IPS-18c (cell line): ENCODE data around the gene MOB1B.

Experiments
- H3K4me3 ChIP-seq: 2 replicates; pipeline ENCODE4 v1.7.0; 2013; ENCODE audit warnings: low read depth, mild to moderate bottlenecking, low read length, moderate library complexity; ENCODE audit not compliant: insufficient read depth
- H3K9me3 ChIP-seq: one replicate; pipeline ENCODE4 v1.6.1; 2013; ENCODE audit warnings: mild to moderate bottlenecking, low read length, moderate library complexity; ENCODE audit not compliant: control insufficient read depth, insufficient read depth

MOB1B gene

DNA sequence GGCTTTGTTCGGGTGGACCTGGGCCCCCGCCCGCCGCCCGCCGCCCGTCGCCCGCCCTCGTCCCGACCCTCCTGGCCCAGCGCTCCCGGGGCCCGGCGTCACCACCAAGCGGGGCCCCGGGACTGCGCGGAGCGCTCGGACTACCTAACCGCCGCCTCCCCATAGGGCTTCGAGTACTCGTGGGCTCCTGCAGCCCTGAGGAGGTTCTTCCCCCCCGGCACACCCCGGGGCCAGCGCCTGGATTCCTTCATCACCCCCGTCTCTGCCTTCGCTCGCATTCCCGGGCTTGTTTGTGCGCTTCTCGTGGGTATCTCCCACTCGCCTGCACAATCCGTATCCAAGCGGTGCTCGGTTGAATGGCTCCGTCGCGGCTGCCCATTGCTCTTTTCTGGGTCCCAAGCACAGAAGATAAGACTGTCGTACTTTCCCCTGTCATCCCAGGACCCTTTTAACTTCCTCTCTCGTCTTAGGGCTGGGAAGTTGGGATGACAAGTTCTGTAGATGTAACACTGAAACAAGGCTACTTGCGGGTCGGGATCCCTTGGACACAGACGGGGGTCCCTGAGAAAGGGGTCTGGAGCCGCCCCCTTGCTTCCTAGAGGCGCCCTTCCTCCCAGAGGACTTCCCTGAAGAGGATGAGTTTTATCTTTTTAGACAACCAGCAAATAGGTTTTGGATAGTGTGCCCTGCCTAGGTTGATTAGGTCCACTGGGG lies 565 bp downstream of the MOB1B start:
- Histone ChIP-seq H3K9me3 (peaks cover 2% of the 10 kb centered on the region), H3K4me3 (peak overlapping the region; percentile 87)

DNA sequence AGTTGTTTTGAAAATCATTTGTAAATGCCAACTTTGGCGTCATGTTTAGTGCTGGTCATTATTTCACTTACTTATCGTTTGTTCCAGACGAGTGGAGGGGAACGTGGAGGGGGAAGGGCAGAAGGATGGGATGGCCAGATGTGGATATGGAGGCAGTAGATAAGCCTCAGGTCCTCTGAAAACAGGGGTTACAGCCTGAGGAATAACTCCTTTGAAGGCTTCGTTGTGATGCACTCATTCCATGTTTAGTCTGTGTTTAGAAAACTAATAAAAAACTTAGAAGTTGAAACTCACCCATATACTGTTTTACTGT lies 1.1 kb downstream of the MOB1B start:
- Histone ChIP-seq H3K4me3 (peak overlapping the region; percentile 87), H3K9me3 (peaks cover 2% of the 10 kb centered on the region)

DNA sequence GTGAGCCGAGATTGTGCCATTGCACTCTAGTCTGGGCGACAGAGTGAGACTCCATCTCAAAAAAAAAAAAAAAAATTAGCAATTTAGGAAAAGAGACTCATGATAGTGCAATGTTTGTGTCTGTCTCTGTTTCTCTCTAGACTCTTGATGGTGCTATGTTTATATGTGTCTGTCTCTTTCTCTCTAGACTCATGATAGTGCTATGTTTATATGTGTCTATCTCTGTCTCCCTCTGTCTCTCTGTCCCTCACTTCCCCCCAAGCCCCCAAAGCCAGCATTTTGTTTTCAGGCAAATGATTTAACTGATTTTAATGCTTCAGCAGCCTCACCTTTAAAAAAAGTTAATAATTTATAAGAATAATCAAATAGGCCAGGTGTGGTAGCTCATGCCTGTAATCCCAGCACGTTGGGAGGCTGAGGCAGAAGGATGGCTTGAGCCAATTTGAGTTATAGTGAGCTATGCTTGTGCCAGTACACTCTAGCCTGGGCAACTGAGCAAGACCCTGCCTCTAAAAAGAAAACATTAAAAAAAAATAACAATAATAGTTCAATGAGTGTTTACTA lies 6.9 kb downstream of the MOB1B start:
- H3K9me3 ChIP-seq = no peaks in the 10 kb centered on the region
- H3K4me3 ChIP-seq = no peak overlapping the region

DNA sequence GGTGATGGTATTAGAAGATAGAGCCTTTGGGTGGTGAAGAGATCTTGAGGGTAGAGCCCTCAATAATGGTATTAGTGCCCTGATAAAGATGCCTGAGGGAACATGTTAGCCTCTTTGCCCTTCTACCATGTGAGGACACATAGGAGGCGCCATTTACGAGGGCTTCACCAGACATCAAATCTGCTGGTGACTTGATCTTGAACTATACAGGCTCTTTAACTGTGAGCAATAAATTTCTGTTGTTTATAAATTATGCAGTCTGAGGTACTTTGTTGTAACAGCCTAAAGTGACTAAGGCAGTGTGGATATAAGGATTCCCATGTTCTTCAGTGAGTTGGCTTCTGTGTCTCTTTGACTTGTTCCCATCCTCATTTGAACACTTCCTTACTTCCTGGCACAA lies 11.8 kb downstream of the MOB1B start:
- Histone ChIP-seq H3K9me3 (no peaks in the 10 kb centered on the region), H3K4me3 (no peak overlapping the region)

DNA sequence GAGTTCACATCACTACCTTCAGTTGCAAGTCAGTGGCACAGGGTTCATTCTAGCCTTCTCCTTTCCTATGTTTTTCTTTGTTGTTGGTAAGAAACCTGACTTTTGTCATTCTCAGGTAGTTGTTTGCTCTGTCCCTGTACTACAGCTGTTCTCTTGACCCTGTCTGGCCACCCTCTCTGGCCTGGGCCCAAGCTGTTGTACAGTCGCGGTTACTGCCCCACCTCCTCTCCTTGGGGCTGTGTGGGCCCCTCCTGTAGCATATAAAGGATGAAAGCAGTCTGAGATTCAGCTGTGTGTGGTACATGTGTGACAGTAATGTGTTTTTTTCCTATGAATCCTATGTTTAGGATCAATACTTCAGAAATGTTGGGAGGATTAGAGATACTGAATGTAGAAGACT lies 12.5 kb downstream of the MOB1B start:
- Histone ChIP-seq H3K9me3 (peaks cover 2% of the 10 kb centered on the region), H3K4me3 (no peak overlapping the region)

DNA sequence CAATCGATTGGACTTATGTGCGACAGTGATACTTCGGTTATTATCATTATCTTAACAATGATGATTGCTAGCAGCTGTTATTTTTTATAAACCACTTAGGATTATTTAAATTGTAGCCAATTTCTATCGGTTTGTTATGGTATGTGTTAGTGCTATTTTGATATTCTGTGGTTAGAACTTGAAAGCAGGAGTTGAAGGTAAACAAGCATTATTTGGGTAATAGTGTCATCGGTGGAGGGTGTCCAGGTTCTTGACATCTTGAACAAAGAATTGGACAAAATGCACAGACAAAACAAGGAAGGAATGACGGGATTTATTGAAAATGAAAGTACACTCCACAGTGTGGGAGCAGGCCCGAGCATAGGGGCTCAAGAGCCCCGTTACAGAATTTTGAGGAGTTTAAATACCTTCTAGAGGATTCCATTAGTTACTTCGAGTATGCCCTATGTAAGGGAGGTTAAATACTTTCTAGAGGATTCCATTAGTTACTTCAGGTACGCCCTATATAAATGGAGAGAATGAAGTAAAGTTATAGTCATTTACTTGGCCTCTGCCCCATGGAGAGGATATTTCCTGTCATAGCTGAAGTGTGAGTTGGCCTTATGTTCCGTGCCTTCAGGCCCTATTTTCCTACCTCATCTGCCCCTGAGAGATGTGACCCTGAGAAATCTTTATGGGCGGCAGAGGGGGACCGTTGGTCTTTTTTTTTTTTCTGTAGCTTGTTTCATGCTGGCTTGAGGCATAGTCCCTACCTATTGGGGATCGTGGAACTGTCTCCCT lies 13.1 kb downstream of the MOB1B start:
- Histone ChIP-seq H3K9me3 (peaks cover 2% of the 10 kb centered on the region), H3K4me3 (no peak overlapping the region)

DNA sequence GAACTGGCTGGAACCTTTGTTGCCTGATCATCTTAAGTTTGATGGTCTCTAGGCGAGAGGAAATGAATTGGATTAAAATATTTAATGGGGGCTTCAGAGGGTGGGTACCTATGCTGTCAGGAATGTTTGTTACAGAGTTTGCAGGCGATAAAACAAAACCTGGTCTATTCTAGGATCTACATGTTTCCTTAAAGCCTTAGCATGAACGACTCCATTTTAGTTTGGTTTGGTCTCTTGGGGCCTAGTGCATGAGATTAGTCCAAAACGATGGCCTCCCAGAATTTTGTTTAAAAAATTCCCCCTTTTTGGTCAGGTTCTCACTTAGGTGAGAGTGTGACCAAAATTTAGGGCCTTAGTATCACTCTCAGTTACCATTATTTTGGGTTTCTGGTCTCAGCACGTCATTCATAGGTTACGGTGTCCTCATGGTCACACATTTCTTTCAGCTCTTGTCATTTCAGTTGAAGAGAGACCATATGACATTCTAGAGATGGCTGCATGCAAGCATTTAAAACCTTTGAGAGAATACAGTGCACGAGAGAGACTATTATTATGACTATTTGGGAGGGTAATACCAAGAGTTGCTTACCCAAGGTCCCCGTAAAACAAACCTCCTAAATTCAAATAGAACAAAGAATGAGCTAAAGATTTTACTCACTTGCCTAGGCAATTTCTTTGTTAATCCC lies 13.8 kb downstream of the MOB1B start:
- peaks cover 2% of the 10 kb centered on the region for H3K9me3 ChIP-seq
- H3K4me3 ChIP-seq = no peak overlapping the region

DNA sequence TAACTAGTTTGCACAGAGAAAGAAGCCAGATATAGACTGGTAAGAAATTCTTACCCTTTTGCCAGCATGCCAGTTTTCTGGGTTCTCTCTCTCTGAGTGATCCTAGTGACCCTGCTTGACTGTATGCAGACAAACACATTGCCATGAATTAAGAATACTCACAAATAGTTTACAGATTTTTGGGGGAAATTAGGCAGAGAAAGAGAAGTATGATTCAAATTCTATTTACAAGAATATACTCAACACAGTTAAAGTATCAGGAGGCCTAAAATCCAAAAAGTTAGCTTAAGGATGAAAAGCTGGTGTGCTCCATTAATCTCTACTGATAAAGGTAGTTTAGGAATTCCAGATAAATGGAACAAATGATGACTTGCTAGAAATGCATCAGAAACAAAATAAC lies 18.4 kb downstream of the MOB1B start:
- Histone ChIP-seq H3K4me3 (no peak overlapping the region), H3K9me3 (peaks cover 2% of the 10 kb centered on the region)

DNA sequence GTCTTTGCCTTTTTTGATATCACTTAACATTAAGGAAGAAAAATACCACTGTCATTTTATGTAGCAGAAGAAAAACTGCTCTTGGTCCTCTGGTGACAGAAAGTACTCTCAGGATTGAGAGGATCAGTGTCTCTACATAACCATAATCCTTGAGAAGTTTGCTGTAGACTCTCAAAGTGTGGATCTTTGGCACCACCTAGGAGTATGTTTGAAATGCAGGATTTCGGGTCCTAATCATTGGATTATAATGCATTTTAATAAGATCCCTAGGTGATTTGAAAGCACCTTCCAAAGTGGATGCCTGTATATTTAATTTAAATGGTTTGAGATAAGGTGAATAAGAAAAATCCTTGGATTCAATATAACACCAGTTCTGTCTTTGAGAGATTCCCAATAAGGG lies 23.2 kb downstream of the MOB1B start:
- Histone ChIP-seq H3K4me3 (no peak overlapping the region), H3K9me3 (no peaks in the 10 kb centered on the region)

DNA sequence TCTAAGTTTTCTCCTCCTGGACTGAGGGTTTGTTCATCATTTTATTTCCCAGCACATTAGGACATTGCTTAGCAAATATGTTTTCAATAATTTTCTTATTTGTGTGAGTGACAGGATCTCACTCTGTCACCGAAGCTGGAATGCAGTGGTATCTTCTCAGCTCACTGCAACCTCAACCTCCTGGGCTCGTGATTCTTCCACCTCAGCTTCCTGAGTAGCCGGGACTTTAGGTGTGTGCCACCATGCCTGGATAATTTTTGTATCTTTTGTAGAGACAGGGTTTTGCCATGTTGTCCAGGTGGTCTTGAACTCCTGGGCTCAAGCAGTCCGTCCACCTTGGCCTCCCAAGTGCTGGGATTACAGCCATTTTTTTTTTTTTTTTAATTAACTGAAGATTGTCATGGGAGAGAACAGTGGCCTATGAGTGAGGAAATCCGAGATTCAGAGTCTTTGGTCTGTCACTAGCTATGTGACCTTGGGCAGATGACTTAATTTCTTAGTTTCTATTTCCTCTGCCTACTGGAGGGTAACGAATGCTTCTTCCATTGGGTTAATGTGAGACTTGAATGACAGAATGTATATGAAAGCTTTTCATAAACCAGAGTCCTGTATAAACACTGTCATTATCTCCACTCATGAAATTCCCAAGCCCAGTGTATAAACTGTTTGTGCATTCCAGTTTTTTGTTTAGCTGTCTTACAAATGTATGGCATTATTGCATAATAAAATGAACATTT lies 23.9 kb downstream of the MOB1B start:
- H3K9me3 ChIP-seq = no peaks in the 10 kb centered on the region

DNA sequence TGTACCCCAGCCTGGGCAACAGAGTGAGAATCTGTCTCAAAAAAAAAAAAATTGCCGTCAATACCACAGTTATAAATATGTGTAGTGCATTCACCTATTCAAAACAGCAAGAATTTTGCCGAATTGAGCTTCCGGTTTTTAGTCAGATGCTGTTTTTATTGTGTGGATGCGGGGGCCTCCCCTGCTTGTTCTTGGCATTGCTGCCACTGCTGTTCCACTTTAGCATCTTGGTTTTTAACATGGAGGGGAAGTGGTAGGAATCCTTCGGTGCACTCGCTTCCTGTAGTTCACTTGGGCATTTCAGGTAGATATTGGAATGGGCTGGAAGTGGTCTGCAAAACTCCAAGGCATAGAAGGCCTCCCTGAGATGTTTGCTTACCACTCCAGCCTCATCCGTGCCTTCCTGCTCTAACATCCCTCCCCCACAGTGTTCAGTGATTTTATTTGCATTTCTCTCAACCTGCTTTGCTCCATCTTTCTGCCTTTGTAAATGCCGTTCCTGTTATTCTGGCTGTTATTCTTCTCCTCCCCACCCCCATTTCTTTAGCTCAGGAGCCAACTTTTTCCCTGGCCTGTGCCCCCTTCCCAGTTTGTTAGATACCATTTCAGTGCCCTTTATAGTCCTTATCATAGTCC lies 25.5 kb downstream of the MOB1B start:
- Histone ChIP-seq H3K4me3 (no peak overlapping the region), H3K9me3 (no peaks in the 10 kb centered on the region)

More for the DNA sequence above, 23.9 kb downstream of the MOB1B start:
- no peak overlapping the region for H3K4me3 ChIP-seq

DNA sequence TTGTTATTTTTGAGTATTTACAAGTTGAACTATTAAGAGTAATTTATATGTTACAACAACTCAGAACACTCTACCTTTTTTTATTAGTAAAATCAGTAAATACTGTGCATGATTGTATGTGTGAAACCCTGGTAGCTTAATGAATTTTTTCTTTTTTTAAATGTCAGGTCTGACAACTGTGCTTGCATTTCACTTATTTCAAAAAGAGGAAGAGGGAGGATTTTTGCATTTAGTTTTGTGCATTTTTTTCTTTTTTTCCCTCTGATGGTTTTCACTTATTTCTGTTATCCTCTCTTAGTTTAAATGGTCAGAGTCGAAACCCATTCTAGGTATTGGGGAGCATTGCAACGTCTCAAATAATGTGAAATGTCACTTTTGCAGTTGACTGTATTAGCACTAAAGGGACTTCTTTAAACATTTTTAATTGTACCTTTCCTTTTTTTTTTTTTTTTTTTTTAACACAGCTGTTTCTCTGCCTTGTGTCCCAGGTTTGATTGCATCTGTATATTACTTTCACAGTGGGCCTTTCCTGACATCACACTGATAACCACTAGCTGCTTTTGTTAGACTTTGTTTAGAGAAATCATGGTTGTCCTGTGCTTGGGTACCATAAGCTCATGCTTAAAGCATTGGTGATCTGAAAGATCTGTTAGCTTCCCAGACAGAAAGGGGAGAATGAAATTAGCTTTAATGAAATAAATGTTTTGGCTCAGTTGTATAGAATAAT lies 28.5 kb downstream of the MOB1B start:
- H3K9me3 ChIP-seq = no peaks in the 10 kb centered on the region
- H3K4me3 ChIP-seq = no peak overlapping the region

DNA sequence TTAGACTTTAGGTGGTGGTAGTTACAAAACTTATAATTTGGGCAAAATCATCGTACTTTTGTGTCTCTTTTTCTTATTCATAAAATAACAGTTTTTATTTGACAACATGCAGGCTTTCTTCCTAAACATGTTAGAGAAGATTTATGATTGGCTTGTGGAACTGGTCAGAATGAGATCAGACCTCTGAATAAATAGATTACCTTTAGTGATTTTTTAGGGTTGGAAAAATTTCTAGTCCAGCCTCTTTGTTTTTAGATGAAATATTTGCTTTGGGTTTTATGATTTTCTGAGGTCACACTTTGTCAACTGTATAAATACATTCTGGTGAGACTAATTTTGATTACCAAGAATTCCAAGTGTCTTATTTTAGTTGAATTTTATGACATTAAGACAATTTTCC lies 29.2 kb downstream of the MOB1B start:
- H3K4me3 ChIP-seq = no peak overlapping the region

DNA sequence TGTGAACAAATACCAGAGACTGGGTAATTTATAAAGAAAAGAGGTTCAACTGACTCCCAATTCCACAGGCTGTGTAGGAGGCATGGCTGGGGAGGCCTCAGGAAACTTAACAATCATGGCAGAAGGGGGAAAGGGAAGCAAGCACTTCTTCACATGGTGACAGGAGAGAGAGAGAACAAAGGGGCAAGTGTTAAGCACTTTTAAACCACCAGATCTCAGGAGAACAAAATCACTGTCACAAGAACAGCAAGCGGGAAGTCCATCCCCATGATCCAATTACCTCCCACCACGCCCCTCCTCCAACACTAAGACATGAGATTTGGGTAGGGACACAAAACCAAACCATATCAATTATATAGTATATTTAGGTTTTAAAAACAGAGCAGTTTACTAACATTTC lies 30.8 kb downstream of the MOB1B start:
- H3K9me3 ChIP-seq = no peaks in the 10 kb centered on the region
- no peak overlapping the region for H3K4me3 ChIP-seq

More for the DNA sequence above, 29.2 kb downstream of the MOB1B start:
- H3K9me3 ChIP-seq = no peaks in the 10 kb centered on the region

DNA sequence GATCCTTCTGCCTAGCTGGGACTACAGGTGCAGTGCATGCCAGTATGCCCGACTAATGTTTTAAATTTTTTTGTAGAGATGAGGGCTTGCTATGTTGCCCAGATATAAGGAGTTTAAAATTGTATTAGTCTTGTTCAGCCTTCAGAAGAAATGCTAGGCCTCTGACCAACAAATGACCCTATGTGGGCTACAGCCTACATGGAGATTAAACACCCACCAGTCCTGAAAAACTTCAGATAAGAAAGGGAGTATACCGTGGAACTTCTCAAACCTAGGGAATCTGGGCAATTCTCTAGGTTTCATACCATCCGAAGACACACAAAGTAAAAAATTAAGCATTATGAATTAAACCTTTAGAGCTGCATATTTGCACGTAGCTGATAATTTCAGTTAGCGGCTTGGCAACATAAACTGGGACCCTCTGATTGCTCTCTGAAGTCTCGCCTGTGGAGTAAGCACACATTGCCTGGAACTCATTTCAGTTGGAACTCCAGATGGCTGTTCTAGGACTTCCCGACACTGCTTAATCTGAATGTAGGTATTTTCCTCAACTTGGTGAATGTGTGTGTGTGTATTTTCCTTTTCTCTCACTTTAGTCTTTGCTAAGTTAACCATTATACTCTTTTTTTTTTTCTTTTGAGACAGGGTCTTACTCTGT lies 33.0 kb downstream of the MOB1B start:
- H3K9me3 ChIP-seq = peaks cover 2% of the 10 kb centered on the region
- H3K4me3 ChIP-seq = no peak overlapping the region

DNA sequence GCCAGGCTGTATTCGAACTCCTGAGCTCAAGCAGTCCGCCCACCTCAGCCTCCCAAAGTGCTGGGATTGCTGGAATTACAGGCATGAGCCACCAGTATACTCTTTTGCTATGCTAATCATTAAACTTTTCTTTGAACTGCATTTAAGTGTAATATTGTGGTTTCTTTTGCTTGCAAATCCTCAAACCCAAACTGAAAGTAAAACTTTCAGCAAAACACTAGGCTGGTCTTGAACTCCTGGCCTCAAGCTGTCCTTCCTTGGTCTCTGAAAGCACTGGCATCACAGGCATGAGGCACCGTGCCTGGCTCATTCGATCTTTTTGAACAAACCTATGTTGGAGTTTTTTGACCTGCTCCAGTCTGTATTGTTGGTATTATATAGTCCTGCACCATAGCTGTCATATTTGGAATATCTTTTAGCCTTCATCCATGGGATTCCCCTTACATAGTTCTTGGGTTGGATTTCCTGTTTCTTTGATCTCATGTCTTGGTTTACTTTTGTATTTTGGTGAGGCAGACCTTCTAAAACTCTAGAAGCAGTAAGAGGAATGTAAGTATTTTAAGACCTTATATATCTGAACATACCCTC lies 34.1 kb downstream of the MOB1B start:
- no peak overlapping the region for H3K4me3 ChIP-seq
- H3K9me3 ChIP-seq = peaks cover 2% of the 10 kb centered on the region
